GM23338 (cell line): ENCODE data around the gene TTBK2.

ENCODE experiments used
- CREB1 ChIP-seq: fragments of 250-450 bp; sonication (Bioruptor Pico); IDR thresholded peaks from 2 replicates; pipeline ENCODE4 v1.5.0; 2020; ENCODE audit warnings: low read depth, mild to moderate bottlenecking, moderate library complexity
- ETS1 ChIP-seq: IDR thresholded peaks from 2 replicates; pipeline ENCODE4 v1.6.1; 2016; ENCODE audit warnings: antibody characterized with exemption
- EZH2 ChIP-seq: fragments of 200-600 bp; sonication (generic); IDR thresholded peaks from one replicate; pipeline ENCODE4 v1.8.0; 2017; ENCODE audit warnings: antibody characterized with exemption, mild to moderate bottlenecking, low read depth; ENCODE audit not compliant: unreplicated experiment
- EZH2phosphoT487 ChIP-seq: fragments of 200-600 bp; sonication (generic); IDR thresholded peaks from one replicate; pipeline ENCODE4 v1.8.1; 2018; ENCODE audit warnings: antibody characterized with exemption; ENCODE audit not compliant: unreplicated experiment
- JUNB ChIP-seq: IDR thresholded peaks from one replicate; pipeline ENCODE4 v1.6.1; 2016; ENCODE audit warnings: antibody characterized with exemption; ENCODE audit not compliant: unreplicated experiment
- NANOG ChIP-seq: IDR thresholded peaks from 2 replicates; pipeline ENCODE4 v1.6.1; 2016; ENCODE audit warnings: antibody characterized with exemption, borderline replicate concordance
- POLR2AphosphoS5 ChIP-seq: IDR thresholded peaks from 2 replicates; pipeline ENCODE4 v1.6.1; 2016; ENCODE audit warnings: antibody characterized with exemption, low read depth
- REST ChIP-seq: IDR thresholded peaks from one replicate; pipeline ENCODE4 v1.6.1; 2018; ENCODE audit warnings: antibody characterized with exemption; ENCODE audit not compliant: unreplicated experiment
- ZNF114 ChIP-seq: fragments of 250-450 bp; sonication (Bioruptor Pico); IDR thresholded peaks from 2 replicates; pipeline ENCODE4 v1.5.0; 2020; ENCODE audit warnings: mild to moderate bottlenecking, moderate library complexity
- ZNF331 ChIP-seq: fragments of 250-450 bp; sonication (Bioruptor Pico); IDR thresholded peaks from 2 replicates; pipeline ENCODE4 v1.5.0; 2020; ENCODE audit warnings: low read depth, mild to moderate bottlenecking, moderate library complexity
- TF ChIP-seq, protein P1 (sequence below), 2 experiments: fragments of 200-600 bp in 1 of 2; sonication (generic) in 1 of 2; conservative IDR thresholded peaks; 2 replicates each; pipeline versions ENCODE4 v1.5.1 to v1.6.1; 2016 to 2017; ENCODE audit warnings: antibody characterized with exemption in 2 of 2, low read depth in 2 of 2, mild to moderate bottlenecking in 2 of 2, moderate library complexity in 1 of 2
- TF ChIP-seq, protein P2 (sequence below): fragments of 250-450 bp; sonication (Bioruptor Pico); IDR thresholded peaks from 2 replicates; pipeline ENCODE4 v1.5.0; 2020; ENCODE audit warnings: mild to moderate bottlenecking, moderate library complexity

DNA sequence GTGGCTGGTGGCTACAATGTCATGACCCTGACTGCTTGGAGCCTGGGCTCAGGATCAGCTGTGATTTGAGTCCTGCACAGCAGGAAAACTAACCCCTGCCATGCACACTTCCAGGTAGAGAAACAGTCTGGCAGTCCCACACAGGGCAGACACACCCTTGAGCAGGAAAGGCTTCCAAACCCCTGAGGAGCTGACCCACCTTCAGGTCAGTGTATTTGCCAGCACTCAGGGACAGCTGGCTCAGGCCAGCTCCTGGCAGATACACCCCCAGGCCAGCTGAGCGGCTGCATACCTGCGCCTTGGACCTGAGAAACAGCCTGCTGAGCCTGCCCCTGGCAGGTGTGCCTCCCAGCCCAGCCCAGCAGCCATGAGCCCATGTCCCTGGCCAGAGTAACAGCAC is 161.5 kb downstream of the TTBK2 start:
- TF ChIP-seq EZH2: no peak
- no peak for TF ChIP-seq EZH2phosphoT487
- TF ChIP-seq, protein P1, sequence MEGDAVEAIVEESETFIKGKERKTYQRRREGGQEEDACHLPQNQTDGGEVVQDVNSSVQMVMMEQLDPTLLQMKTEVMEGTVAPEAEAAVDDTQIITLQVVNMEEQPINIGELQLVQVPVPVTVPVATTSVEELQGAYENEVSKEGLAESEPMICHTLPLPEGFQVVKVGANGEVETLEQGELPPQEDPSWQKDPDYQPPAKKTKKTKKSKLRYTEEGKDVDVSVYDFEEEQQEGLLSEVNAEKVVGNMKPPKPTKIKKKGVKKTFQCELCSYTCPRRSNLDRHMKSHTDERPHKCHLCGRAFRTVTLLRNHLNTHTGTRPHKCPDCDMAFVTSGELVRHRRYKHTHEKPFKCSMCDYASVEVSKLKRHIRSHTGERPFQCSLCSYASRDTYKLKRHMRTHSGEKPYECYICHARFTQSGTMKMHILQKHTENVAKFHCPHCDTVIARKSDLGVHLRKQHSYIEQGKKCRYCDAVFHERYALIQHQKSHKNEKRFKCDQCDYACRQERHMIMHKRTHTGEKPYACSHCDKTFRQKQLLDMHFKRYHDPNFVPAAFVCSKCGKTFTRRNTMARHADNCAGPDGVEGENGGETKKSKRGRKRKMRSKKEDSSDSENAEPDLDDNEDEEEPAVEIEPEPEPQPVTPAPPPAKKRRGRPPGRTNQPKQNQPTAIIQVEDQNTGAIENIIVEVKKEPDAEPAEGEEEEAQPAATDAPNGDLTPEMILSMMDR (conservative IDR thresholded peaks at IDR 0.05; ENCODE audit: low read depth in 2 of 2): no peak
- TF ChIP-seq POLR2AphosphoS5: no peak
- TF ChIP-seq REST: no peak
- no peak for TF ChIP-seq NANOG
- TF ChIP-seq CREB1 (CRISPR knock-in tag): no peak
- no peak for TF ChIP-seq ZNF331 (CRISPR knock-in tag)
- no peak for TF ChIP-seq ETS1
- TF ChIP-seq JUNB: no peak
- no peak for TF ChIP-seq ZNF114 (CRISPR knock-in tag)
- TF ChIP-seq, protein P2, sequence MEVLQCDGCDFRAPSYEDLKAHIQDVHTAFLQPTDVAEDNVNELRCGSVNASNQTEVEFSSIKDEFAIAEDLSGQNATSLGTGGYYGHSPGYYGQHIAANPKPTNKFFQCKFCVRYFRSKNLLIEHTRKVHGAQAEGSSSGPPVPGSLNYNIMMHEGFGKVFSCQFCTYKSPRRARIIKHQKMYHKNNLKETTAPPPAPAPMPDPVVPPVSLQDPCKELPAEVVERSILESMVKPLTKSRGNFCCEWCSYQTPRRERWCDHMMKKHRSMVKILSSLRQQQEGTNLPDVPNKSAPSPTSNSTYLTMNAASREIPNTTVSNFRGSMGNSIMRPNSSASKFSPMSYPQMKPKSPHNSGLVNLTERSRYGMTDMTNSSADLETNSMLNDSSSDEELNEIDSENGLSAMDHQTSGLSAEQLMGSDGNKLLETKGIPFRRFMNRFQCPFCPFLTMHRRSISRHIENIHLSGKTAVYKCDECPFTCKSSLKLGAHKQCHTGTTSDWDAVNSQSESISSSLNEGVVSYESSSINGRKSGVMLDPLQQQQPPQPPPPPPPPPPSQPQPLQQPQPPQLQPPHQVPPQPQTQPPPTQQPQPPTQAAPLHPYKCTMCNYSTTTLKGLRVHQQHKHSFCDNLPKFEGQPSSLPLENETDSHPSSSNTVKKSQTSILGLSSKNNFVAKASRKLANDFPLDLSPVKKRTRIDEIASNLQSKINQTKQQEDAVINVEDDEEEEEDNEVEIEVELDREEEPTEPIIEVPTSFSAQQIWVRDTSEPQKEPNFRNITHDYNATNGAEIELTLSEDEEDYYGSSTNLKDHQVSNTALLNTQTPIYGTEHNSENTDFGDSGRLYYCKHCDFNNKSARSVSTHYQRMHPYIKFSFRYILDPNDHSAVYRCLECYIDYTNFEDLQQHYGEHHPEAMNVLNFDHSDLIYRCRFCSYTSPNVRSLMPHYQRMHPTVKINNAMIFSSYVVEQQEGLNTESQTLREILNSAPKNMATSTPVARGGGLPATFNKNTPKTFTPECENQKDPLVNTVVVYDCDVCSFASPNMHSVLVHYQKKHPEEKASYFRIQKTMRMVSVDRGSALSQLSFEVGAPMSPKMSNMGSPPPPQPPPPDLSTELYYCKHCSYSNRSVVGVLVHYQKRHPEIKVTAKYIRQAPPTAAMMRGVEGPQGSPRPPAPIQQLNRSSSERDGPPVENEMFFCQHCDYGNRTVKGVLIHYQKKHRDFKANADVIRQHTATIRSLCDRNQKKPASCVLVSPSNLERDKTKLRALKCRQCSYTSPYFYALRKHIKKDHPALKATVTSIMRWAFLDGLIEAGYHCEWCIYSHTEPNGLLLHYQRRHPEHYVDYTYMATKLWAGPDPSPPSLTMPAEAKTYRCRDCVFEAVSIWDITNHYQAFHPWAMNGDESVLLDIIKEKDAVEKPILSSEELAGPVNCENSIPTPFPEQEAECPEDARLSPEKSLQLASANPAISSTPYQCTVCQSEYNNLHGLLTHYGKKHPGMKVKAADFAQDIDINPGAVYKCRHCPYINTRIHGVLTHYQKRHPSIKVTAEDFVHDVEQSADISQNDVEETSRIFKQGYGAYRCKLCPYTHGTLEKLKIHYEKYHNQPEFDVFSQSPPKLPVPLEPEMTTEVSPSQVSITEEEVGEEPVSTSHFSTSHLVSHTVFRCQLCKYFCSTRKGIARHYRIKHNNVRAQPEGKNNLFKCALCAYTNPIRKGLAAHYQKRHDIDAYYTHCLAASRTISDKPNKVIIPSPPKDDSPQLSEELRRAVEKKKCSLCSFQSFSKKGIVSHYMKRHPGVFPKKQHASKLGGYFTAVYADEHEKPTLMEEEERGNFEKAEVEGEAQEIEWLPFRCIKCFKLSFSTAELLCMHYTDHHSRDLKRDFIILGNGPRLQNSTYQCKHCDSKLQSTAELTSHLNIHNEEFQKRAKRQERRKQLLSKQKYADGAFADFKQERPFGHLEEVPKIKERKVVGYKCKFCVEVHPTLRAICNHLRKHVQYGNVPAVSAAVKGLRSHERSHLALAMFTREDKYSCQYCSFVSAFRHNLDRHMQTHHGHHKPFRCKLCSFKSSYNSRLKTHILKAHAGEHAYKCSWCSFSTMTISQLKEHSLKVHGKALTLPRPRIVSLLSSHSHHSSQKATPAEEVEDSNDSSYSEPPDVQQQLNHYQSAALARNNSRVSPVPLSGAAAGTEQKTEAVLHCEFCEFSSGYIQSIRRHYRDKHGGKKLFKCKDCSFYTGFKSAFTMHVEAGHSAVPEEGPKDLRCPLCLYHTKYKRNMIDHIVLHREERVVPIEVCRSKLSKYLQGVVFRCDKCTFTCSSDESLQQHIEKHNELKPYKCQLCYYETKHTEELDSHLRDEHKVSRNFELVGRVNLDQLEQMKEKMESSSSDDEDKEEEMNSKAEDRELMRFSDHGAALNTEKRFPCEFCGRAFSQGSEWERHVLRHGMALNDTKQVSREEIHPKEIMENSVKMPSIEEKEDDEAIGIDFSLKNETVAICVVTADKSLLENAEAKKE: no peak
